GM21367 (cell line): ENCODE data around the gene ART5.
"Not testable (repeated sequence)": the region's sequence is repeated elsewhere in the genome, so short reads cannot be mapped to it uniquely, and the experiment has no call there.

Experiments
- ATAC-seq: cut with Tn5 transposase; IDR thresholded peaks from one replicate; pipeline ENCODE4 v1.9.1; 2021; ENCODE audit not compliant: unreplicated experiment

The ART5 gene

GRCh38 chr11:3623767-3624458 lies 17.9 kb downstream of the ART5 start:
- ATAC-seq, result no peak

- ATAC-seq, result no peak
Measured at GRCh38 chr11:3623121-3623520, 18.7 kb downstream of the ART5 start.

GRCh38 chr11:3622521-3622920 lies 19.3 kb downstream of the ART5 start:
- ATAC-seq, result no peak

- no peak for ATAC-seq
Measured at GRCh38 chr11:3617990-3618389, 23.8 kb downstream of the ART5 start.

- ATAC-seq, result no peak
Measured at GRCh38 chr11:3616721-3617460, 24.9 kb downstream of the ART5 start.

GRCh38 chr11:3615998-3616397 lies 25.8 kb downstream of the ART5 start:
- no peak for ATAC-seq

GRCh38 chr11:3614742-3615171 lies 27.0 kb downstream of the ART5 start:
- peak; percentile 54 for ATAC-seq

- ATAC-seq, result no peak
Measured at GRCh38 chr11:3613998-3614741, 27.6 kb downstream of the ART5 start.

GRCh38 chr11:3611976-3612678 lies 29.7 kb downstream of the ART5 start:
- ATAC-seq, result no peak

- no peak for ATAC-seq
Measured at GRCh38 chr11:3610846-3611245, 30.9 kb downstream of the ART5 start.

GRCh38 chr11:3609416-3610265 lies 32.2 kb downstream of the ART5 start:
- no peak for ATAC-seq

GRCh38 chr11:3605771-3606203 lies 36.0 kb downstream of the ART5 start:
- no peak for ATAC-seq

GRCh38 chr11:3605283-3605662 lies 36.5 kb downstream of the ART5 start:
- ATAC-seq, result no peak

GRCh38 chr11:3604167-3604566 lies 37.6 kb downstream of the ART5 start:
- no peak for ATAC-seq

GRCh38 chr11:3600201-3600600 lies 41.6 kb downstream of the ART5 start:
- not testable (repeated sequence) for ATAC-seq

- ATAC-seq, result not testable (repeated sequence)
Measured at GRCh38 chr11:3597743-3598142, 44.0 kb downstream of the ART5 start.

GRCh38 chr11:3591326-3591725 lies 50.5 kb downstream of the ART5 start:
- ATAC-seq, result not testable (repeated sequence)

GRCh38 chr11:3590193-3590592 lies 51.6 kb downstream of the ART5 start:
- ATAC-seq, result not testable (repeated sequence)

GRCh38 chr11:3588776-3589175 lies 53.0 kb downstream of the ART5 start:
- ATAC-seq, result not testable (repeated sequence)
